Astrocyte (in vitro differentiated cells and primary cell): ENCODE data around the gene ABCG8.

Experiments
- EZH2 ChIP-seq: IDR thresholded peaks from 2 replicates; pipeline ENCODE4 v1.6.1; 2012; ENCODE audit warnings: mild to moderate bottlenecking, low read length, inconsistent platforms; ENCODE audit not compliant: insufficient read depth
- TF ChIP-seq, protein P1 (sequence below): IDR thresholded peaks from 2 replicates; pipeline ENCODE4 v1.5.1; 2011; ENCODE audit warnings: low read depth, mild to moderate bottlenecking, inconsistent platforms, low read length, moderate library complexity; ENCODE audit not compliant: insufficient read depth

DNA sequence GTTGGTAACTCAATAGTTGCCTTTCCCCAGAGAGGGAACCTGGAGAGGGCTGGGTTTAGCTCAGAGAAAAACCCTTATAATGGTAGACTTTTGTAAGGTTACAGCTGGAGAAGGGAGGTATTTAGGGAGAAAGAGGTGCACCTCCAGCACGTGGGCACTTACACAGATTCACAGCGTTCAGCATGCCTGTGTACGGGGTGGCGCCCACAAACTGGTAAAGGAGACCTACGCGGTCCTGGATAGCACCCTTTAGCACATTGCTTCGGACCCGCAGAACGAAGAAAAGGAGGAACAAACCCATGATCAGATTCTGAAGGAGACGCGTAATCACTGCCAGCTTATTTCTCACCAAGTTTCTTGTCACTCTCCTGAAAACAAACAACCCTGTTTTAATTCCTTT lies 15.0 kb upstream of the ABCG8 start:
- TF ChIP-seq, protein P1, sequence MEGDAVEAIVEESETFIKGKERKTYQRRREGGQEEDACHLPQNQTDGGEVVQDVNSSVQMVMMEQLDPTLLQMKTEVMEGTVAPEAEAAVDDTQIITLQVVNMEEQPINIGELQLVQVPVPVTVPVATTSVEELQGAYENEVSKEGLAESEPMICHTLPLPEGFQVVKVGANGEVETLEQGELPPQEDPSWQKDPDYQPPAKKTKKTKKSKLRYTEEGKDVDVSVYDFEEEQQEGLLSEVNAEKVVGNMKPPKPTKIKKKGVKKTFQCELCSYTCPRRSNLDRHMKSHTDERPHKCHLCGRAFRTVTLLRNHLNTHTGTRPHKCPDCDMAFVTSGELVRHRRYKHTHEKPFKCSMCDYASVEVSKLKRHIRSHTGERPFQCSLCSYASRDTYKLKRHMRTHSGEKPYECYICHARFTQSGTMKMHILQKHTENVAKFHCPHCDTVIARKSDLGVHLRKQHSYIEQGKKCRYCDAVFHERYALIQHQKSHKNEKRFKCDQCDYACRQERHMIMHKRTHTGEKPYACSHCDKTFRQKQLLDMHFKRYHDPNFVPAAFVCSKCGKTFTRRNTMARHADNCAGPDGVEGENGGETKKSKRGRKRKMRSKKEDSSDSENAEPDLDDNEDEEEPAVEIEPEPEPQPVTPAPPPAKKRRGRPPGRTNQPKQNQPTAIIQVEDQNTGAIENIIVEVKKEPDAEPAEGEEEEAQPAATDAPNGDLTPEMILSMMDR = no peak
- TF ChIP-seq EZH2 = no peak
